HUDEP-2 (cell line): Measurements from ENCODE around the gene CSF2.
A peak's percentile ranks its signal among the peaks of the same experiment; 100 is the strongest.

Source experiments
- DNase-seq, 76 experiments: peaks; one replicate each; lab custom pipeline; 2025; ENCODE audit not compliant: unreplicated experiment in 76 of 76; lab: John Stamatoyannopoulos, UW

CSF2 gene

DNA sequence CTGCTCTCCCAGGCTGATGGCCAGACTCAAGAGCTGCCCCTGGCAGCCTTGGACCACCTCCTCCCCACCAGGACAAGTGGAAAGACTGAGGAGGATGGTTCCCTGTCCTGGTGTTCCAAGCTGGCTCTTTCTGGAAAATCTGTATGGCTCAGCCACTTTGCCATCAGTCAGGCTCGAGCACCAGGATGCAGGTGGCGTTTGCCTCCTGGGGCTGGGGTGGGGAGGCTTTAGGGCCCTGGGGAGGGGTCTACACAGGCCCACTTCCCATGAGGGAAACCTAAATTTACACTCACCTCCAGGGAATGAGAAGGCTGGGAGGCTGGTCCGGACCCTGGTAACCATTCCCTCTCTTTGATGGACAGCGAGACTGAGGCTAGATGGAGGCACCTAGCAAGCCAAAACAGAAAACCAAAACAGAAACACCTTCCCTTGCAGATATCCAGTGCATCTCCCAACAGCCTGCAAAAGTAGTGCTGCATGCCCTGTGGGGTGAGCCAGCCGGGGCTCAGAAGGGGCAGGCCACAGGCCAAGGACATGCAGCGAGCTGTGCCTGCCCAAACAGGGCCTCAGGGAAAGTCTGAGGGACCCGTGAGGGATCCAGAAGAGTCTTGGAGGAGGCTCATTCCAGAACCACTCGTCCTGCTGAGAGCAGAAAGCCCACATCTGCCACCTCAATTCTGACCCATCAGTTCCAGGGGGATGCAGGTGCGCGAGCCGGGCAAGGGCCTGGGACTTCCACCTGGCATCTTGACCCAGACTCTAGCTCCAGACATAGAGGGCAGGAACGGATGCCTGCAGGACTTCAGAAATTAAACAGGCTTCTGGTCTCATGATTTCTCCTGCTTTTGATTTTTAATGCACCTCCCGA is 5.4 kb upstream of the CSF2 start:
- no peak for DNase-seq

DNA sequence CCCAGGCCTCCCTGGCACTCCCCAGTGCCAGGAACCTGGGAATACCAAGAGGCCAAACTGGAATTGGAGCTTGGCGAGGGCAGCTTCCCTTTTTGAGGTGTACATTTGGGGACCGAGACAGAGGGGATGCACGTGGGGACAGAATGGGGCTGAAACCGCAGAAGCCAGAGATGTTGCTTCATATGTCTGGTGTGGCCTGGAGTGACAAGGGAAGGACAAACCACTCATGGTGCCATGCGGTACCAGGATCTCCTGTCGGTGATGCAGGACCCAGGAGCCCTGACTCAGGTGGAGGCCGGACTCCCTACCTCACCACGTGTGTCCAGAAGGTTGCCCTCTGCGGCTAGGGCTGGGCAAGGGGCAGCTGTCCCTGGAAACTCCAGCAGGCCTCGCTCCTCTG is 4.0 kb upstream of the CSF2 start:
- no peak for DNase-seq

DNA sequence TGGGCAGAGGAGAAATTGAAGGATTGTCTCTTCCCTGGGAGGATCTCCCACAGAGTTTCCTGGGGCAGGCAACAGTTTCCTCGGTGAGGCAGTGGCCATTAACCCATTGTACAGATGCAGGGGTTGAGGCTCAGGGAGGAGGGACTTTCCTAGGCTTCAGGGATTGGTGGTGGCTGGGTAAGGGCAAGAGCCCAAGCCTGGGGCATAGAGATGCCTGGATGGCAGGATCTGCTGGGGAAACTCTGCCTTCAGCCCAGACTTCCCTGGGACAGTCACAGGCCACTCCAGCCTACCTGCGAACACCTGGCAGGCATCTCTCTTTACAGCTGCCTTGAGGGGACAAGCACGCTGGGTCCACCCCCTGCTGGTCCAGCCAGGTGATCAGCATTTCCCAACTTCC is 3.6 kb upstream of the CSF2 start:
- no peak for DNase-seq

DNA sequence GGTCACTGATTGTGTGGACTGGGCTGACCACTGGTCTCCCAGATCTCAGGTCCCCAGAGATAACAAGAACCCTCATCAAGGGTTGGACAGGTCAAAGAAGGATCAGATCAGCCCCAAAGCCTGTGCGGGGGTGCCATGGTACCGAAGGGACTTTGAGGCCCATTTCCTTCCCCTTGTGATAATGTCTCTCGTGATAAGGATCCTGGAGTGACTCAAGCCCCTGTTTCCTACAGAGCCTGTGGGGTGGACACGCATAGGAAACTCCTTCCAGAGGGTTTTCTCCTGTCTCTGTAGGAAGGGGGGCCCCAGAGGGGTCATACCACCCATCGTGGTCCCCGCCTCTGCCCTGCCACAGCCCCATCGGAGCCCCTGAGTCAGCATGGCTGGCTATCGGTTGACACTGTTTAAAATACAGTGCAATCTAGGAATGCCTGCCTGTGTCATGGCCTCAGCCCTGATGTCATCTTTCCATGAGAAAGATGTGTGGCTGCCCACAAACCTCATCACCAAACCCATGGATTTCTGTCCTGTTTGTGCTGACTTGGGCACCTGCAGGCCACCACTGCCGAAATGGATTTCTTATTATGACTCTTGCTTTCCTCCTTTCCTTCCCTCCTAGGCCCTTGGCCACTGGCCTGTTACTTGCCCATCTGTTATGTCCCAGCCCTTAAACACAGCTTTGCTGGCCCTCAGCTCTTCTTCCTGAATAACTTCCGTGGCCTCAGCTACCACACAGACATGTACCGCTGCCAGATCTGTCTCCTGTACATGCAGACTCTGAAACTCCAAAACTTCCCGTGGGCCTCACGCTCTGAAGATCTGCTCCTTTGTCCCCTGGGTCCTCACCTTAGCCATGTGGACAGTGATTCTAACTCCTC is 2.9 kb upstream of the CSF2 start:
- DNase-seq = no peak

DNA sequence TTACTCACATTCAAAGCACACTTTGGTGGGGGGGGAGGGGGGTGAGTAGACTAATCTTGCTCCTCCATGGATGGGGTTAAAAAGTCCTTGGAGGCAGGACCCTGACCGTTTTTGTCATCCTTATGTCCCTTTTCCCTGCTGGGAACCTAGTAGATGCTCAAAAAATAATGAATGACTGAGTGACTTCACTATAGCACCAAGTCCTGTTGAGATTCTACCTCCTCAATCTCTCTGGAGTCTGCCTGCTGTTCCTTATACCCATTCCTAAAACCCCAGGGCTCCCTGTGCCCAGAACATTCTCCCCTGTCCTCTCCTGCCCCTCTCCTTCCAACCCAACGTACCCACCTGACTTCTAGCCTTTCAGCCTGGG is 2.3 kb upstream of the CSF2 start:
- DNase-seq = peak in 1 of 76 experiments; percentile 8

DNA sequence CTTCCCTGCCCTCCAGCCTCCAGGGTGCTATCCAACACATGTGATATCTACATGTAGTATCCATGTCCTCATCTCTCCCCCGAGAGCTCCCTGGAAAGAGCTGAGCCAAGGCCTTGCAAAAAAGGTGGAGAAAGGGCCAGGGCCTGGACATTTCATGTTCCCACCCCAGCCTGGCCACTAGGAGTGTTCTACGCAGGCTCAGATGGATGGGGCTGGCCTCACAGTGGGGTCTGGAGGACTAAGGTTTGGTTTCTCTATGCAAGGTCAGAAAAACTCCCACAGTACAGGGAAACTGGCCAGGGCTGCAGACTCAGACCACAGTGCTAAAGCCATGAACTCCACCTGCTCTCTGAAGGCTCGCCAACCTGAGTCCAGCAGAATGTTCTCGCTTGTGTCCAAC is 1.5 kb upstream of the CSF2 start:
- no peak for DNase-seq

DNA sequence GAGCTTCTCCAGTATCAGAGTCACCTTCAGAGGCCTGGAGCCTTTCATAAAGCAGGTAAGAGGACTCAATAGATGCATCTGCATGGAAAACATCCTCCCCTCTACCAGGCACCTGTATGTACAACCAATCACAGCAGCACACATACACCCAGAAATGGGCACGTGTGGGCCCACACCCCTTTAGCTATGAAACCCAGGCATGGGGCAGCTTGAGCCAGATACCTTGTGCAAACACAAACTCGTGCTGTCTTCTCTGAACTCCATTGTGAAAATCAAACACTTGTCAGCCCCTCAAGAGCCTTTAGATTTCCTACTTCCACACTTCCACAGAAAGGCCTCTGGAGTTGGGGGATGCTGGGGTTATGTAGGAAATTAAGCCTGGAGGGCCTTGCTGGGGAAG is 1.1 kb upstream of the CSF2 start:
- no peak for DNase-seq

DNA sequence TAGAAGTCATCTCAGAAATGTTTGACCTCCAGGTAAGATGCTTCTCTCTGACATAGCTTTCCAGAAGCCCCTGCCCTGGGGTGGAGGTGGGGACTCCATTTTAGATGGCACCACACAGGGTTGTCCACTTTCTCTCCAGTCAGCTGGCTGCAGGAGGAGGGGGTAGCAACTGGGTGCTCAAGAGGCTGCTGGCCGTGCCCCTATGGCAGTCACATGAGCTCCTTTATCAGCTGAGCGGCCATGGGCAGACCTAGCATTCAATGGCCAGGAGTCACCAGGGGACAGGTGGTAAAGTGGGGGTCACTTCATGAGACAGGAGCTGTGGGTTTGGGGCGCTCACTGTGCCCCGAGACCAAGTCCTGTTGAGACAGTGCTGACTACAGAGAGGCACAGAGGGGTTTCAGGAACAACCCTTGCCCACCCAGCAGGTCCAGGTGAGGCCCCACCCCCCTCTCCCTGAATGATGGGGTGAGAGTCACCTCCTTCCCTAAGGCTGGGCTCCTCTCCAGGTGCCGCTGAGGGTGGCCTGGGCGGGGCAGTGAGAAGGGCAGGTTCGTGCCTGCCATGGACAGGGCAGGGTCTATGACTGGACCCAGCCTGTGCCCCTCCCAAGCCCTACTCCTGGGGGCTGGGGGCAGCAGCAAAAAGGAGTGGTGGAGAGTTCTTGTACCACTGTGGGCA is 642 bp downstream of the CSF2 start:
- DNase-seq = no peak

DNA sequence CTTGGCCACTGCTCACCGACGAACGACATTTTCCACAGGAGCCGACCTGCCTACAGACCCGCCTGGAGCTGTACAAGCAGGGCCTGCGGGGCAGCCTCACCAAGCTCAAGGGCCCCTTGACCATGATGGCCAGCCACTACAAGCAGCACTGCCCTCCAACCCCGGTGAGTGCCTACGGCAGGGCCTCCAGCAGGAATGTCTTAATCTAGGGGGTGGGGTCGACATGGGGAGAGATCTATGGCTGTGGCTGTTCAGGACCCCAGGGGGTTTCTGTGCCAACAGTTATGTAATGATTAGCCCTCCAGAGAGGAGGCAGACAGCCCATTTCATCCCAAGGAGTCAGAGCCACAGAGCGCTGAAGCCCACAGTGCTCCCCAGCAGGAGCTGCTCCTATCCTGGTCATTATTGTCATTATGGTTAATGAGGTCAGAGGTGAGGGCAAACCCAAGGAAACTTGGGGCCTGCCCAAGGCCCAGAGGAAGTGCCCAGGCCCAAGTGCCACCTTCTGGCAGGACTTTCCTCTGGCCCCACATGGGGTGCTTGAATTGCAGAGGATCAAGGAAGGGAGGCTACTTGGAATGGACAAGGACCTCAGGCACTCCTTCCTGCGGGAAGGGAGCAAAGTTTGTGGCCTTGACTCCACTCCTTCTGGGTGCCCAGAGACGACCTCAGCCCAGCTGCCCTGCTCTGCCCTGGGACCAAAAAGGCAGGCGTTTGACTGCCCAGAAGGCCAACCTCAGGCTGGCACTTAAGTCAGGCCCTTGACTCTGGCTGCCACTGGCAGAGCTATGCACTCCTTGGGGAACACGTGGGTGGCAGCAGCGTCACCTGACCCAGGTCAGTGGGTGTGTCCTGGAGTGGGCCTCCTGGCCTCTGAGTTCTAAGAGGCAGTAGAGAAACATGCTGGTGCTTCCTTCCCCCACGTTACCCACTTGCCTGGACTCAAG is 1.5 kb downstream of the CSF2 start:
- DNase-seq = peak in 4 of 76 experiments; percentile 1 to 12 (median 5)

DNA sequence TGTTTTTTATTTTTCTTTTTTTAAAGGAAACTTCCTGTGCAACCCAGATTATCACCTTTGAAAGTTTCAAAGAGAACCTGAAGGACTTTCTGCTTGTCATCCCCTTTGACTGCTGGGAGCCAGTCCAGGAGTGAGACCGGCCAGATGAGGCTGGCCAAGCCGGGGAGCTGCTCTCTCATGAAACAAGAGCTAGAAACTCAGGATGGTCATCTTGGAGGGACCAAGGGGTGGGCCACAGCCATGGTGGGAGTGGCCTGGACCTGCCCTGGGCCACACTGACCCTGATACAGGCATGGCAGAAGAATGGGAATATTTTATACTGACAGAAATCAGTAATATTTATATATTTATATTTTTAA is 2.1 kb downstream of the CSF2 start:
- DNase-seq = no peak

DNA sequence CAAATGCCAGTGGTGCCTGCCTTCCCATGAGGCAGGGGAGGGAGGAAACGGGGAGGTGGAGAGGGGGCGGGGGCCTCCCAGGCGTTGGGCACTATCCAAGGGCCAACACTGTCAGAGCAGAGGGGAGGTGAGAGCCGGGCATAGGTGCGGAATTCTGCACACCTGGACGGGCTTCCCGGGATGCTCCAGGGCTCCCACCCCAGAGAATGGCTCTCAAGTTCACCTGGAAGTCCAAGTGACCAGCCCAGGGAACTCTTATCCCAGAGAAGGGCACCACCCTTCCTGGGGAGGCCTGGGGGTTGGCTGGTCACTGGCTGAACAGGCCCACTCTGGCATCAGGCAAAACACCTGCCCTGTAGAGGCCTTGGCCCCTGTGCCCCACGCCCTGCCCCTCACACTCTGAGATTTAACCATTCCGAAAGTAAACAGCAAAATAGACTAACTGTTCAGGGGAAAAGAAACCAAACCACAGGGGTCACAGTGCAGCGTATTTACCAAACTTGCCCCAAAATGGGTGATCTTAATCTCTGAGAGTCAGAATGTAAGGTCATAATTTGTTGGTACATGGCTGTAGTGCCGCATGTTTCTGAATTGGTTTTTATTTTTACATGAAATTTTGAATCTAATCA is 2.7 kb downstream of the CSF2 start:
- no peak for DNase-seq

- DNase-seq = no peak
These were observed 3.4 kb downstream of the CSF2 start for GRCh38 chr5:132076983-132077382.

DNA sequence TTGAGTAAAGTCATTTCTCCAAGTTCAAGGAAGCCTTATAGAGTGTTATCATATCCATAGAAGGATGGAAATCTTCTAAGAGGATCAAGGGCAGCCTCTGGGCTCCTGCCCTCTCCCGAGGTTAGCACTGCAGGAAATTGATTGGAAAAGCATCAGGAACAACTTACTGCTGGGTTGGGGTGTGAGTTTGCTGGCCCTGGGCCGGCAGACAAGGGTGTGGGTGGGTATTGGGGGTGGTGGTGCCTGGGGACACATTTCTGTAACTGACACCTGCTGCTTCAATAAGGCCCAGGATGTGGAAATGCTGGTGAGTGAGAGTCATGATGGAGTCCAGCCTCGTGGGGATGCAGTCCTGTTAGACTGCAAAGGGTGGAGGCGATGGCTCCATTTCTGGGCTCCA is 5.5 kb downstream of the CSF2 start:
- no peak for DNase-seq

GRCh38 chr5:132079619-132080018 is 6.0 kb downstream of the CSF2 start:
- DNase-seq = no peak

DNA sequence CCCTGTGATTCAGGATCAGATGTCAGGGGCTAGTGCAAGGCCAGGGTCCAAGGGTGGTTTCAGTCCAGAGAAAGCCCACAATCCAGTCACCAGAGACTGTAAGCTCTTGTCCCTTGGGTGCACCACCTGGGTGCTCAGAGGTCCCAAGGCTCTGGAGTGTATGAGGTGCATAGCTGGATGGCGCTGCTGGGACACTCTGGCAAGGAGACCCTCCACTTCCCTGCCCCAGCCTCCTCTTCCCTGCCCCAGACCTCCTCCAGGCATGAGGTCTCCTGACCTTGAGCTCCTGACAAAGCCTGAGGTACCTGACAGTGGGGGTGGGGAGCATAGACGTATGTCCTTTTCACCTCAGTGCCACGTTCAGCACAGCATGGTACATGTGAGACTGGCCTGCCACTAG is 7.0 kb downstream of the CSF2 start:
- DNase-seq = no peak

DNA sequence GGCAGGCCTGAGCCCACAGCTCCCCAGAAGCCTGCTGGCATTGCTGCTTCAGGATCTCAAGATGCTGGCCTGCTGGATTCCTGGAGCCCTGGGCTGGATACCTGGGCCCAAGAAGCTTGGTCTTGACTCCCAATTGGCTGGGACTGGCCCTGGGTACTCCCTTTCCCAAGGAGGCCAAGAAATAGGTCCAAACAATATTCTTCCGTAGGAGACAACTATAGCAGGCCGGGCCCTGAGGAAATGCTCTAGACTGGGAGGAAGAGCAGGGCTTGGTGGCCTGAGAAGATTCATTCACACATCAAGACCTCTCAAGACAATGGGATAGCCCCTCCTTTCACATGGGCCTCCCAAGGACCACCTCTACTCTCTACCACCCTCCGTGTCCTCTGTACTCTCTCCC is 7.9 kb downstream of the CSF2 start:
- DNase-seq = no peak

GRCh38 chr5:132082329-132083023 is 8.9 kb downstream of the CSF2 start:
- DNase-seq = no peak

GRCh38 chr5:132083071-132083678 is 9.6 kb downstream of the CSF2 start:
- DNase-seq = no peak

DNA sequence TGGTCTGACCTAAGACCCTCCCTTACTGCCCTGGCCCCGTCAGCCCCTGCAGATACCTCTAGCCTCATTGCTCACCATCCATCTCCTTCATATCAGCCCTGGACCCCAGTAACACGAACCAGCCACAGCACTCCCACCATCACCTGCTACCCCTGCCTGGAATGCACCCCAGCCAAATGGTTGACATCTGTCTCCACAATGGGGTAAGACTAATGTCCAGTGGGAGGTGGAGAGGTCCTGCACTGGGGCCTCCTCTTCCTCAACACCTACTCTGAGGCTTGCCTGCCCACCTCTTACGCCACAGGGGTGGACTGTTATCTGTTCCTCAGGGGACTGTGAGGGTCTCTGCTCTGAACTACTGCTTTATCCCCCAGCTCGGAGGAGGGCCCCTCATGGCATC is 12.1 kb downstream of the CSF2 start:
- DNase-seq = no peak
